Cardiac muscle cell (in vitro differentiated cells and primary cell): ENCODE results near the gene PLA2G2D. TPM values are rescaled to one million over a fixed set of nuclear protein-coding genes. Genes with fewer than 3 reads are reported as not detected.

Source experiments
- DNase-seq, 2 donors: peaks; one replicate each; pipeline versions ENCODE4 v3.0.0 to v3.0.0-alpha.2; 2010 to 2017; ENCODE audit warnings: low read depth in 1 of 2, low spot score in 1 of 2
- H3K27ac ChIP-seq: fragments of 200-600 bp; sonication (generic); 2 replicates; pipeline ENCODE4 v1.5.1; 2016
- H3K27me3 ChIP-seq: fragments of 200-600 bp; sonication (generic); 2 replicates; pipeline ENCODE4 v1.6.0; 2016; ENCODE audit warnings: control low read depth
- H3K36me3 ChIP-seq: fragments of 200-600 bp; sonication (generic); 2 replicates; pipeline ENCODE4 v1.5.1; 2016; ENCODE audit warnings: control low read depth
- H3K4me1 ChIP-seq: fragments of 200-600 bp; sonication (generic); 2 replicates; pipeline ENCODE4 v1.8.1; 2017; ENCODE audit warnings: low read depth, mild to moderate bottlenecking, mixed run types
- H3K4me3 ChIP-seq: fragments of 200-600 bp; sonication (generic); 2 replicates; pipeline ENCODE4 v1.5.1; 2016; ENCODE audit warnings: mild to moderate bottlenecking
- H3K9me3 ChIP-seq: fragments of 200-600 bp; sonication (generic); 2 replicates; pipeline ENCODE4 v1.5.1; 2017; ENCODE audit warnings: low read depth, mild to moderate bottlenecking, control low read depth
- CTCF ChIP-seq: IDR thresholded peaks from 2 replicates; pipeline ENCODE4 v1.5.1; 2012; ENCODE audit warnings: low read depth, mild to moderate bottlenecking, low read length
- polyA plus RNA-seq: library from polyadenylated mRNA; unstranded; fragments of >200 nt; fragmentation: Nextera tagmentation; extraction: Ambion mirVana; gene quantifications from 2 replicates; pipeline ENCODE4 v1.2.1, GENCODE V29; 2016
- total RNA-seq: library from RNA; depleted of rRNA; stranded (reverse); fragments of >200 nt; gene quantifications from 2 replicates; pipeline ENCODE4 v1.2.3, GENCODE V29; 2016

The PLA2G2D gene
- total and polyA plus RNA-seq, 2 experiments from 2014 or later = not detected

GRCh38 chr1:20141466-20141865 is 22.1 kb upstream of the PLA2G2D start:
- Histone ChIP-seq H3K9me3 (no peaks in the 10 kb centered on the region), H3K4me3 (no peak overlapping the region), H3K27me3 (no peaks in the 10 kb centered on the region), H3K27ac (no peak overlapping the region), H3K36me3 (no peaks in the 10 kb centered on the region), H3K4me1 (no peaks in the 10 kb centered on the region)
- DNase-seq = no peak
- TF ChIP-seq CTCF = no peak

DNA sequence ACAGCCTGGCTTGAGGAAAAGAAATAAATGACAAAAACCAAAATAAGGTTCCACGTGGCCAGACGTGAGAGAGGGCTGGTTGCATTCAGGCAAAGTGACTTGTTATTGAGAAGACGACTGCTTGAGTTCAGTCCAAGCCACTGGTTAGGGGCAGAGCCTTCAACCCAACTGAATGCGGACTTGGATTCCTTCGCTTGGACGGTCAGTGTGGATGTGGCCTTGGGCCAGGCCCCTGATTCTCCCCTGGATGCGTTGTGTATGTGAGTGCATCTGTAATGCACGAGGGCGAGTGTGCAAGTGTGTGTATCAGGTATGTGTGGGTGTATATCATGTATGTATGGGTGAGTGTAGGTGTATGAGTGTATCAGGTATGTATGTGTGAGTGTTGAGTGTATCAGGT is 21.7 kb upstream of the PLA2G2D start:
- Histone ChIP-seq H3K4me3 (no peak overlapping the region), H3K9me3 (no peaks in the 10 kb centered on the region), H3K4me1 (no peaks in the 10 kb centered on the region), H3K36me3 (no peaks in the 10 kb centered on the region), H3K27me3 (no peaks in the 10 kb centered on the region), H3K27ac (no peak overlapping the region)
- DNase-seq = no peak
- no peak for TF ChIP-seq CTCF

DNA sequence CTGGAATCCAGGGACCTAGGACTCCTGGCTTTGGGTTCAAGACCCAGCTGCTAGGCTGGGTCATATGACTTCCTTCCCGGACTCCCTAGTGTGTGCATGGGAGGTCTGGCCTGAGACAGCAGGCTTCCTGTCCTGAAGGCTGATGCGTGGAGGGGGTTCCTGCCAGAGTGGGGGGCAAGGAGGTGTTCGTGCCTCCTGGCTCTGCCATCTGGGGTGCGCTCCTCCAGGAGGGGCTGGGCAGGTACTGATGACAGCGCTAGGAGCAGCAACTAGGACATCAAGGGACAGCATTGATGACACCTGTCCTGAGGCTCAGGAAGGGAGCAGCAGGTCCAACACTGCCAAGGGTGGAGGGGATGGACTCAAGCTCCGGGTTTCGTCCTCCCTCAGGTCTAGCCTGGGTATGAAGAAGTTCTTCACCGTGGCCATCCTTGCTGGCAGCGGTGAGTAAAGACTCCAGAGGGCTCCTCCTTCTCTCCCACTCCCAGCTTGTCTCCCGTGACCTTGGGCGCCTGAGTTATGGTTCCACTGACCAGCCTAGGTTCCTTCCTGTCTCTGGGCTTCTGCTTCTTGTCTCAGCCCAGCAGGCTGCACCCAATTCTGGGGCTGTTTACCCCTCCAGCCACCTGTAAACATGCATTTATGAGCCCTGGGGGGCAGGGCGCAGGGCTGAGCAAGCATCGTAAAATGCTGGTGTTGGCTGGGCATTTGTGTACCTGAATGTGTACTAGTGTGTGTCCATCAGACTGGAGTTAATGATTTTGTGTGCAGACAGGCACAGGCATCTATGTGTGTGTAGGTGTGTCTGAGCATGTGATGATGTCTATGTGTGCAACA is 20.7 kb upstream of the PLA2G2D start:
- no peak for DNase-seq
- no peak for TF ChIP-seq CTCF
- Histone ChIP-seq H3K27ac (no peak overlapping the region), H3K4me1 (no peaks in the 10 kb centered on the region), H3K27me3 (no peaks in the 10 kb centered on the region), H3K4me3 (no peak overlapping the region), H3K36me3 (no peaks in the 10 kb centered on the region), H3K9me3 (no peaks in the 10 kb centered on the region)

DNA sequence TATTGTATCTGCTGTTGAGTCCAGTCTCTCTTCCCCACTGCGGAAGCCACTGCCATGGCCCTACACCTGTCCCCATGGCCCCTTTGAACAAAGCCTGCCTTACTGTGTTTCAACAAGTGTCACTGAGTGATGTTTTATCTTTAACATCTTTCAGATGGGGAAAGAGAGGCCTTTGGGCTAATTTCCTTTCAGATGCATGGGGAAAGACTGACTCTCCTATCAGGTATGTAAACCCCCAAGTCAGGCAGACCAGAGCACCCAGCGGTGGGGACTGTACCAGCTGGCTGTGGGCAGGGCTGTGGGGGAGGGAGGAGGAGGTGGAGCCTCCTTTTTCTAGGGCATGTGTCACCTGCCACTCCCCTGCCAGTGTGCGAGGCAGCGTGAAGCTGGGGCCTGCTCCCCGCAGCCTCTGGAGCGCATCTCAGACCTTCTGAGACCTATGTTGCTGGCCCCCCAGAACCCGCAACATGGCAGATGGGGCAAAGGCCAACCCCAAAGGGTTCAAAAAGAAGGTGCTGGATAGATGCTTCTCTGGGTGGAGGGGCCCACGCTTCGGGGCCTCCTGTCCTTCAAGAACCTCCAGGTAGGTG is 19.7 kb upstream of the PLA2G2D start, which contains the start of gene PLA2G2F:
Gene PLA2G2F (plus strand): TSS at position 363 of the 590 bp plus-strand sequence. CDS start 105 bp downstream, at position 468.
- Histone ChIP-seq H3K27ac (no peak within 1 kb of the TSS), H3K9me3 (no peaks in the 10 kb centered on the region), H3K4me1 (no peaks in the 10 kb centered on the region), H3K36me3 (no peaks in the 10 kb centered on the region), H3K27me3 (no peaks in the 10 kb centered on the region), H3K4me3 (no peak within 1 kb of the TSS)
- DNase-seq = no peak
- TF ChIP-seq CTCF = no peak

DNA sequence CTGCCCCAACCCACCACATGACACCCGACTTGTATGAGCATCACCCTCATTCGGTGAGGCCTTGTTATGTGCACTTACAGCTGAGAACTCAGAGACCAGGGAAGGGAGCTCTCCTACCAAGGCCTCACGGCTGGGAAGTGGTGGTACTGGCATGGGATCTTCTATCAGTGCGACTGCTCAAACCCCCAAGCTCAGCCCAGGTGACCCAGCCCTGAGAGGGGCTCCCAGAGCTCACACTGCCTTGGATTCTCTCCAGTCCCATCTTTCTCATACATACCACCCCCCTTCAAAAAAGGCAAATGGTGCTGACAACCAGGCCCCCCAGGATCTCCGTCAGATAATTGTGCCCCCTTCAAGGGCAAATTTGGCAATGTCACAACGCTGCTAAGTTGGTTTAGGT is 19.0 kb upstream of the PLA2G2D start:
- no peak overlapping the region for H3K27ac ChIP-seq
- no peak for TF ChIP-seq CTCF

More for the DNA sequence above, 19.0 kb upstream of the PLA2G2D start:
- Histone ChIP-seq H3K9me3 (no peaks in the 10 kb centered on the region), H3K36me3 (no peaks in the 10 kb centered on the region), H3K27me3 (no peaks in the 10 kb centered on the region), H3K4me3 (no peak overlapping the region), H3K4me1 (no peaks in the 10 kb centered on the region)
- DNase-seq = no peak
